Measurements from ENCODE around the gene NIT1. TPM values are rescaled to one million over a fixed set of nuclear protein-coding genes. Genes with fewer than 3 reads are reported as not detected.

The NIT1 gene
- total and polyA plus RNA-seq, 2 of the 13 experiments (the other 11 are each of a cell fraction or from before 2014, with no cell fraction given), result 22.7 to 31.0 TPM

- TF ChIP-seq, protein P1, sequence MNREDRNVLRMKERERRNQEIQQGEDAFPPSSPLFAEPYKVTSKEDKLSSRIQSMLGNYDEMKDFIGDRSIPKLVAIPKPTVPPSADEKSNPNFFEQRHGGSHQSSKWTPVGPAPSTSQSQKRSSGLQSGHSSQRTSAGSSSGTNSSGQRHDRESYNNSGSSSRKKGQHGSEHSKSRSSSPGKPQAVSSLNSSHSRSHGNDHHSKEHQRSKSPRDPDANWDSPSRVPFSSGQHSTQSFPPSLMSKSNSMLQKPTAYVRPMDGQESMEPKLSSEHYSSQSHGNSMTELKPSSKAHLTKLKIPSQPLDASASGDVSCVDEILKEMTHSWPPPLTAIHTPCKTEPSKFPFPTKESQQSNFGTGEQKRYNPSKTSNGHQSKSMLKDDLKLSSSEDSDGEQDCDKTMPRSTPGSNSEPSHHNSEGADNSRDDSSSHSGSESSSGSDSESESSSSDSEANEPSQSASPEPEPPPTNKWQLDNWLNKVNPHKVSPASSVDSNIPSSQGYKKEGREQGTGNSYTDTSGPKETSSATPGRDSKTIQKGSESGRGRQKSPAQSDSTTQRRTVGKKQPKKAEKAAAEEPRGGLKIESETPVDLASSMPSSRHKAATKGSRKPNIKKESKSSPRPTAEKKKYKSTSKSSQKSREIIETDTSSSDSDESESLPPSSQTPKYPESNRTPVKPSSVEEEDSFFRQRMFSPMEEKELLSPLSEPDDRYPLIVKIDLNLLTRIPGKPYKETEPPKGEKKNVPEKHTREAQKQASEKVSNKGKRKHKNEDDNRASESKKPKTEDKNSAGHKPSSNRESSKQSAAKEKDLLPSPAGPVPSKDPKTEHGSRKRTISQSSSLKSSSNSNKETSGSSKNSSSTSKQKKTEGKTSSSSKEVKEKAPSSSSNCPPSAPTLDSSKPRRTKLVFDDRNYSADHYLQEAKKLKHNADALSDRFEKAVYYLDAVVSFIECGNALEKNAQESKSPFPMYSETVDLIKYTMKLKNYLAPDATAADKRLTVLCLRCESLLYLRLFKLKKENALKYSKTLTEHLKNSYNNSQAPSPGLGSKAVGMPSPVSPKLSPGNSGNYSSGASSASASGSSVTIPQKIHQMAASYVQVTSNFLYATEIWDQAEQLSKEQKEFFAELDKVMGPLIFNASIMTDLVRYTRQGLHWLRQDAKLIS (CRISPR knock-in tag; IDR thresholded peaks at IDR 0.05), result no peak
- TF ChIP-seq HBP1 (CRISPR knock-in tag; IDR thresholded peaks at IDR 0.05; ENCODE audit: low read depth) (peak; percentile 48; the same call in 1 of the 2 replicates), ZNF850 (CRISPR knock-in tag; conservative IDR thresholded peaks at IDR 0.05) (no peak), TFAP4 (IDR thresholded peaks at IDR 0.05; ENCODE audit: borderline replicate concordance, low read depth) (peak; percentile 80; the same call in 1 of the 2 replicates), ETV6 (CRISPR knock-in tag; conservative IDR thresholded peaks at IDR 0.05) (no peak), CHD4 (IDR thresholded peaks at IDR 0.05; ENCODE audit: borderline replicate concordance, low read length) (no peak), HIC2 (CRISPR knock-in tag; IDR thresholded peaks at IDR 0.05; ENCODE audit: low read depth) (no peak), ZBTB4 (CRISPR knock-in tag; IDR thresholded peaks at IDR 0.05; ENCODE audit: borderline replicate concordance) (no peak), HNRNPH1 (optimal IDR thresholded peaks at IDR 0.05; ENCODE audit: low read depth, low read length) (peak; percentile 70), NR2C2 (CRISPR knock-in tag; IDR thresholded peaks at IDR 0.05; ENCODE audit: borderline replicate concordance) (peak; percentile 68), LRRFIP1 (CRISPR knock-in tag; conservative IDR thresholded peaks at IDR 0.05) (no peak), JDP2 (CRISPR knock-in tag; IDR thresholded peaks at IDR 0.05; ENCODE audit: borderline replicate concordance) (no peak)
Measured at GRCh38 chr1:161165742-161166668, 48.1 kb downstream of the NIT1 start, which contains the start of gene PPOX (continued).
